Fibroblast of upper back skin (primary cell): ENCODE results near the gene TGM2.
A peak's percentile ranks its signal among the peaks of the same experiment; 100 is the strongest.

ENCODE experiments used
- DNase-seq: peaks from one replicate; pipeline ENCODE4 v3.0.0-alpha.2; 2013

TGM2 gene

DNA sequence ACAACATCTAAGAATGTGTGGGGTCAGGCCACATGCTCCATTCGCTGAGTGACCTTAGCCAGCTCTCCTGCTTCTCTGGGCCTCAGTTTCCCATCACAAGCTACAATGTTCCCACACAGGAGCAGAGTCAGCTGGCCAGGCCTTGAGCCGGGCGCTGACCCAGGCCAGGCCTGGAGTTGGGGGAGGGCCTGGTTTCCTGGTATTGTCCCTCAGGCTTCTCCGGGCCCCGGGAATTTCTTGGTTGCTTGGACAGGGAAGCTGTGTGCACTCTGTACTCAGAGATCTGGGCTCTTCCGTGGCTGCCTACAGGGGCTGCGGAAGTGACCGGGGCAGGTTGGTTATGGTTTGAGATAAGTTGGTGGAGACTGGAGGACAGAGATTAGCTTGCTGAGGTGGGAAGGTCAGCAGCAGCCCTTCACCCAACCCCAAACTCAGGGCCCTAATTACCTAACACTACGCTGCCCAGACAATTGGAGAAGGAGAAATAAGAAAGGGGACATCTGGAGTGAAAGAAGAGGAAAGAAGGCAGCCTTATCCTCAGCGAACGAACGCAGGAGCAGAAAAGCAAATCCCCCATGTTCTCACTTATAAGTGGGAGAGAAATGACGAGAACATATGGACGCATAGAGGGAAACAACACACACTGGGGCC is 6.2 kb downstream of the TGM2 start:
- no peak for DNase-seq

DNA sequence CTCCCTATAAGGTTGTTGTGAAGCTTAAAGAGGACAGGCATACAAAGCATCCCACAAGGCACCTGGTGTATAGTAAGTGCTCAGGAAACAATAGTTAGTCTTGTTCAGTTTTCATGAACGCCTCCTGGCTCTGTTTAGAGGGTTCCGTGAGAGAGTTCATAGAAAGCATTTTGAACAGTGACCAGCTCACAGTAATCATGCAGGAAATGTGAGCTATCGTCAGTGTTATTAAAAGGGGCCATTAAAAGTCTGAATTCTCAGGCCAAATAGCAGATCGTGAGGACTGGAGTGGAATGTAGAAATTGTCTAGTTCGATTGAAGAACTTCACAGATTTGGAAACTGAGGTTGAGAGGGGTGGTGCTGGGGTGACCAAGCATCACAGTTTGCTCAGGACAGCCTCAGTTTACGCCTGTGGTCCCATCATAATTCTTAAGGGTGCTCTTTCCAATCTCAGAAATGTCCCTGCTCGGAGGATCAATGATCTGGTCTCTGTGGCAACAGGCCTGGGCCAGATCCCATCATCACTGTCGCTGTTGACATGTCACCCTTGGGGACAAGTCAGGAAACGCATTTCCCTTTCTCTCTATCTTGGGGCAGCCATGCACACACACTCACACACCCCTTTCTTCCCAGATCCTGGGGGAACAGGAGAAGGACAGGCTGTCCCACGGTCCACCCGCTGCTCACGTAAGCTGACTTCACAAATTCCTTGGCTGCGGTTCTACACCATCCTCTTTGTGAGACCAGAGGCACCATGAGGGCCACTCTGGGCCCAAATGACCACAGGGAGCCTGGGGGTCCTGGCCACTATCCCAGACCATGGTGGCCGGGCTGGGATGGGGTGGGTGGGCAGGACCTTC is 7.2 kb downstream of the TGM2 start:
- no peak for DNase-seq

DNA sequence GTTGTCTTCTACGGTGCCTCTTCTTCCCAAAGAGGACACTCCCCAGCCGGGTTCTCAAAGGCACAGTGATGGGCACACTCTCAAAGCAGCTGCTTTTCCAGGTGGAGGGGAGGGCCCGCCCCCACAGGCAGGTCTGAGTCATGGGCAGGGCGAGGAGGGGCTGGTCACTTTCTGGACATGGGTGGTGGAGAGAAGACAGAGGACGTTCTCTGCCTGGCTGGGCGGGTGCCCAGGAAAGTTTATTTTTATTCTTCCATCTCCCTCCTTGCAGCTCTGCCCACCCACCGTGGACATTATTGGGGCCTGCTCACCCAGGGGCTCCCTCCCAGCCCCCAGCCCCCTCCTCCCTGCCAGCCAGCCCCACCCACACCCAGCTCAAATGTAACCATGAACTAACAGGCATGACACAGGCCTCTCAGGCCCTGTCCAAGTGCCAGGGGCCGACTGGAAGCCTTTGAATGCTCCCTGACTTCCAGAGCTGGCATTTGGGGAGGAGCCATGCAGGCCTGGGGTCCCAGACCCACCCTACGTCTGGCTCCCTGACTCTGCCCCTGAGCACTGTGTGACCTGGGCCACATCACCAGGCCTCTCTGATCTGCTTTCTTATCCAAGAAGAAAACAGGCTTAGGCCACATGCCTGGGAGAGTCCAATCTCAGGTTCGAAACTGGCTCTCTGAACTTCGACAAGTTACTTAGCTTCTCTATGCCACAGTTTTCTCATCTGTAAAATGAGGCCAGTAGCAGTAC is 8.0 kb downstream of the TGM2 start:
- no peak for DNase-seq

DNA sequence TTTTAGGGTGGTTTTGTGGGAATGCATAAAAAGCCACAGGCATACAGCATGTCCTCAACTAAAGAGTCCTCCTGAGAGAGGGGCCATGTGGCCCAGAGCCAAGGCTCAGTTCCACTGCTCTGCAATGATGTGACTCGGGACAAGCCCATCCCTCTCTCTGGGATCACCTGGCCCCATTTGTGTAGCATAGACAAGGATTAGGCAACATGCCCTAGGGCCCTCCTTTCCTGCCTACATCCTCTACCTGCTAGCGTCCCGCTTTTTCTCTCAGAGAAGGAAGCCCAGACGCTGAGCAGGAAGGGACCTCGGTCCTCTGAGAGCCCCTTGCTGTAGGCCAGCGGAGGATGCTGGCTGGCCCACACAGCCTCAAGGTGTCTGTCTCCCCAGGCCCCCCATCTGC is 8.8 kb downstream of the TGM2 start:
- DNase-seq: no peak

DNA sequence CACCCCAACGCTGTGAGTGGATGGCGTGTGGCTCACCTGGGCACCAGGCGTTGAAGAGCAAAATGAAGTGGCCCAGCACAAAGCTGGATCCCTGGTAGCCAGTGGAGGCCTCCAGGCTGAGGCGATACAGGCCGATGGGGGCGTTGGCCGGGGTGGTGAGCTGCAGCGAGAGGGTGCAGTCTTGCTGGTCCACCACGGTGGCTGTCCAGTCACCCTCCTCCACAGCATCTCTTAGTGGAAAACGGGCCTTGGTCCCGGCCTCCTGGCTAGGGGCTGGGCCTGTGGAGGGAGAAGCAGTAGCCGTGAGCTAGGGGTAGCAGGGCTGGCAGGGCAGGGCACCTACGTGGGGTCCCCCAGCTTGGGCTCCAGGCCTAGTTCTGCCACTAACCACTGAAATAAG is 9.3 kb downstream of the TGM2 start:
- DNase-seq: no peak

DNA sequence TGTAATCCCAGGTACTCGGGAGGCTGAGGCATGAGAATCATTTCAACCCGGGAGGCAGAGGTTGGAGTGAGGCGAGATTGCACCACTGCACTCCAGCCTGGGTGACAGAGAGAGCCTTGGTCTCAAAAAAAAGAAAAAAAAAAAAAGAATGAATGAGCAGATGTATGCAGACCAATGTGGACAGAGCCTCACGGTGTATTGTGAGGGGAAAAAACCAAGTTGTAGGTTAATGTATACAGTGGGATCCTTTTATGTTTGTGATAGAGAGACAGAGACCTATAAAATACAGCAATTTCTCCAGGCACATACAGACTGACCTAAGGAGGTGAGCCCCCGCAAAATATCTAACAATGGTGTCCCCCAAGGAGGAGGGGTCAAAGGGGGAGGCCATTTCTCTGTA is 11.7 kb downstream of the TGM2 start:
- no peak for DNase-seq

DNA sequence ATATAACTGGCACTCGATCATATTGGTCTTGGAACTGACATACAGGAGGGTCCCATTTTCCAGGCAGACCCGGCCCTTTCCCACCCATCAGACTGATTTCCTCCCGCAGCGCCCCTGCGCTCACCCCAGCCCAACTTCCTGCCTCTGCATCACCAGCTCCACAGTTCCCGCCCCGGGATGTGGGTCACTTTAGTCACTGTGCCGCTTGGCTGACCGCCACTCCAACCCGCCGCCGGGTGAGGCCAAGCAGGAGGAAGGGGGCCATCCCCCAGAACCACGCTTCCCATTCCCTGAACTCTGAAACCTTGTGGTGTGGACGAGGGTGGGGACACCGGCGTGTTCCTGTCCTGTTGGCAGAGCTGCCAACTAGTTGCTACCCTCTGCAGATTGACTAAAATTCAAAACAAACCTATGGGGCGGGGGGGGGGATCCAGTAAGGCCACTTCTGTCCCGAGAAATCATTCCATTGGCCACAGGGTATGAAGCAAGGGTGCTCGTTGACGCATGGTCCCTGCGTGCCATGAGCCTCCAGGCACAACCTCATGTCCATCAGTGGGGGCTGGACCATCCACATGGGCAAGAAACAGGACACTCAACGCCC is 12.3 kb downstream of the TGM2 start:
- no peak for DNase-seq

DNA sequence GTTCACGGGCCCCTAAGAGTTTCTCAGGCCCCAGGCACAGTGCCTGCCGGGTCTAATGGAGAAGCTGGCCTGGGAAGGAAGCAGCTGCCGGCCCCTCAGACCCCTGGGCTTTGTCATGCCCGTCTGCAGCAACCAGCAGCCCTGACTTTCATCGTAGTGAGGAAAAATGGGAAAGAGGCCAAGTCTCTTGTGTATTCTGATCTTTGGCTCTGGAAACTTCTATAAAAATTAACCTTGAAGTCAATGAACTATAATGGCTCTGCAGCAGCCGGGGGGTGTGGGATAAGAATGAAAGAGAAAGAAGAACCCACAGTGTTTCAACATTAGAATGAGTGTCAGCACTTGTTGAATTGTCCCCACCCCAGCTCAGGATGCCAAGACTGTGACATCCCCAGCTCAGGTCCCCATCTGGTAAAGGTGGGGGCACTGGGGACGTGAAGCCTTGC is 12.9 kb downstream of the TGM2 start:
- peak; percentile 31 for DNase-seq

DNA sequence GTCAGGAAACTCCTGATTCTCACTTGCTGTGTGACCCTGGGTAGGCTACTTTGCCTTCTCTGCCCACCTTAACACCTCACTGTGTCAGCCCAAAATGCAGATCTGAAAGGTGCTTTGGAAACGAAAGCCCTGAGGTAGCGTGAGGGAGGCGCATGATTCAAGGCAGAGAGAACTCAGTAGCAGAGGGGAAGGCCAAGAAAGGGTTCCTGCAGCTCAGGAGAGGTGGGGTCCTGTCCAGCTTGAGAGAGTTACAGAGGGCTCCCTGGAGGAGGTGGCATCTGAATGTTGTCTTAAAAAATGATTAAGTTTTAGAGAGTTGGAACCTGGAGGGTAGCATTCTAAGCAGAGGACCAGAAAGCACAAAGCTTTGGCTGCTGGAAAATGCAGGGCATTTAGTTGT is 13.6 kb downstream of the TGM2 start:
- no peak for DNase-seq

DNA sequence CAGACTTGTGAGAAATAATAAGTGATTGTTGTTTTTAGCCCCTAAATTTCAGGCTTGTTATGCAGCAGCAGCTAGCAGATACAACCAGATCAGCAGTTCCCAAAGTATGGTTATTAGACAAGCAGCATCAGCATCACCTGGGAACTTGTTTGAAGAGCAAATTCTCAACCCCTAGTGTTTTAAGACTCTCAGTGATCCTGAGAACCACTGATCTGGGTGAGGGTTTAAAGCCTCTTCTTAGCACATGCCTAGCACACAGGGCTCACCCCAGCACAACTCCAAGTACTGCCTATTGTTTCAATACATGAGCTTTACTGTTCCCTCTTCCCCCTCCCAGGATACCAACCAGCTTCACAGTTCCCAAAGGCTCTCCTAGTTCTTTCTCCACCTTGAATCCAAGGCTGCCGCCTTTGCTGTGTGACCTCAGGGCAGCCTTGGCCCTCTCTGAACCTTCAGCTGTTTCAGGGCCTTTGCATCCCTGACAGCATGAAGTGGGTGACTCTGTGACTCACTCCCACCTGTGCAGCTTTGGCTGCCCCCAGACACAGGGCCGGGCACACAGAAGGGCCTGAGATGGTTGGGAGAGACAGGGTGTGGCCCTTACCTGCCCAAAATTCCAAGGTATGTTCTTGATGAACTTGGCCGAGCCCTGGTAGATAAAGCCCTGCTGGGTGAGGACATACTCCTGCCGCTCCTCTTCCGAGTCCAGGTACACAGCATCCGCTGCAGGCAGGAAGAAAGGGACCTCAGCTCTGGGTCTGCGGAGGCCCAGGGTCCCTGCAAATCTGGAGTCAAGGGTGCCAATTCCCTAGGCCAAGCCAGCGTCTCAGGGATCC is 14.5 kb downstream of the TGM2 start:
- no peak for DNase-seq

DNA sequence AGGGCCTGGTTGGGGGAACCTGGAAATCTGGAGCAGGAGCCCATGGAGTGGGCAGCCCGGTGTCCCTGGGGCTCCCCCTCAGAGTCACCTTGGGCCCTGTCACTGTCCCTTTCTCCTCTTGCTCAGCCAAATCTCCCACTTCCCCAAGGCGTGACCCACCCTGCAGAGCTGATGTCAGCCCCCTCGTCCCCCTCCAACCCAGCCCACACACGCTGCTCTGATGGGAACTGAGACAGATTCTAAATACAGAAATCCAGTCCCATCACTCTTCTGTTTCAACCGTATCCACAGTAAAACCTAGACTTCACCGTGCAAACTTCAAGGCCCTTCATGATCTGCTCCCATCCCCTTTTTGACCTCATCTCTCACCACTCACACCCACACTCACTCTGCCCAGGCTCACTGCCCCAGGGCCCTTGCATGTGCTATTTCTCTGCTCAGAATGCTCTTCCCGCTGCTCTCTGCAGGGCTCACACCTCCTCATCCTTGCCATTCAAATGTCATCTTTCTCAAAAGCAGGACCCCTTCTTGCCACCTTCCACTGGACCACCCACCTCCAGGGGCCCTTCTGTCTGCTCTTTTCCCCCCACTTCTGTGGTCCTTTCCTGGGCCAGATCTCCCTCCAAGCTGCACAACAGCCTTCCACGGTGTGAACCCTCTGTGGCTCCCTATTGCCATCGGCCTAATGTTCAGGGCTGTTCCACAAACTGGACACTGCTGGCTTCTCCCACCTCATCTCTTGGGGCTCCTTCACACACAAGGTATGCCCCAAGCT is 16.6 kb downstream of the TGM2 start:
- DNase-seq: no peak

DNA sequence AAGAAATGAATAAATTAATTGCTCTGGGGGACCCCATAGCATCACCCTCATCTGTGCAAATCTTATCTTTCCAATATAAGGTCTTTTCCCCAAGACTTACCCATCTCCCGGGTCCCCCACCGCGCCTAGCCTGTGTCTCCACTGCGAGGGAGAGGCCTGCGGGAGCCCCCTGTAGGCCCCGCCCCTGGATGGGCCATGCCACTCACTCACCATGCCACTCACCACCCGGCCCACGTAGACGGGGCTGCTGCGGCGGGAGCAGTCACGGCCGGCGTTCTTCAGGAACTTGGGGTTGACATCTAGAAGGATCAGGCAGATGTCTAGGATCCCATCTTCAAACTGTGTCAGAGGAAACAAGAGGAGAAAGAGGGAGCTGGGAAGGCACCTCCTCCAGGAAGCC is 17.3 kb downstream of the TGM2 start:
- DNase-seq: no peak

DNA sequence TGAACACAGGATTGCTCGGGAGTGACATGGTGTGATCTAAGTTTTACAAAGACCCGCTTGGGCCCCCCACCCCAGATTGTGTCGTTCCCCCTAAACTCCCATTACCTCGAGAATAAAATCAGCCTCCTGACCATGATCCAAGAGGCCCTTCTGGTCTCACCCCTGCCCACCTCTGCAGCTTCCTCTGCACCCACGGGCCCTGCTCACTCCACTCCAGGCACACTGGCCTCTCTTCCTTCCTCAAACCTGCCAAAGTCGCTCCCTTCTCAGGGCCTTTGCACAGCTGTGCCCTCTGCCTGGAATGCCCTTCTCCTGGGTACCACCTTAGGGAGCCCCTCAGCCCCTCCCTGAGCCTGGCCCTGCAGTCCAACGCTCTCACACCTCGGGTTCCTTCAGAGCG is 17.9 kb downstream of the TGM2 start:
- no peak for DNase-seq

DNA sequence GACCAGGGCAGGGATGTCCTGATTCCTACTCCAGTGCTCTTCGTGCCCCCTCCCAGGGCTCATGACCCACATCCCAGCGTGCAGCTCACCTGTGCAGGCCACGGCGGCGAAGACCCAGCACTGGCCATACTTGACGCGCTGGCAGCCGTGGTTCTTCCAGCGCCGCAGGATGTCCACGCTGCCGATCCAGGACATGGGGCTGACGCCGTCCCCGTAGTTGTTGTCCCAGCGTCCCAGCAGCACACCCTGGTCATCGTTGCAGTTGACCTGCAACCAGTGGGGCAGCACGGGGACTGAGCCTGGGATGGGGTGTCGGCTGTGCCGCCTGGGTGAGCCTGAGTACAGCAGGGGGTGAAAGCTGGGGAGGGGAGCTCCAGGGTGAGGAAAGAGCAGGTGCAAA is 18.4 kb downstream of the TGM2 start:
- no peak for DNase-seq

DNA sequence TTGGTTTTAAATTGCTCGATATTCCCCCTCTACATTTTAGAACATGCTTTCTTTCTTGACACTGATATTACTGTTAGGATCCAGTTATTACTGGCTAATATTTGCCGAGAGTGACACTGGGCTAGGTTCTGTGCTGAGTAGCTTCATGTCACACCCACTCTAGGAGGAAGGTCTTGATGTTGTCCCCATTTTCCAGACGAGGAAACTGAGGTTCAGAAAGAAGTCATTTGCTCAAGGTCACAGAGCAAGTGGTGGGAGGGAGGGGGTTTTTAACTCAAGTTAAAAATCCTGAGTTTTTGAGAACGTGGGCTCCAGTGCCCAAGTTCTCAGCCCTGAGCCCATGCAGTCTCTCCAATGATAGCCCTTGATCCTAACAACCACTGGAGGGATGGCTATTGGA is 18.9 kb downstream of the TGM2 start:
- DNase-seq: no peak

DNA sequence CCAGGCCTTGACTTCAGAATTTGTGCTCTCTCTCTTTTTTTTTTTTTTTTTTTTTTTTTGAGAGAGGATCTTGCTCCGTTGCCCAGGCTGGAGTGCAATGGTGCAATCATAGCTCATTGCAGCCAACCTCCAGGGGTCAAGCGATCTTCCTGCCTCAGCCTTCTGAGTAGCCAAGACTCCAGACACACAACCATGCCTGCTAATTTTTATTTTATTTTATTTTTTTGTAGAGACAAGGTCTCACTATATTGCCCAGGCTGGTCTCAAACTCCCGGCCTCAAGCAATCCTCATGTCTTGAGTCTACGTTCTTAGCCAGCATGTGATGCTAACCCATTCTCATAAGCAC is 19.4 kb downstream of the TGM2 start:
- DNase-seq: no peak

DNA sequence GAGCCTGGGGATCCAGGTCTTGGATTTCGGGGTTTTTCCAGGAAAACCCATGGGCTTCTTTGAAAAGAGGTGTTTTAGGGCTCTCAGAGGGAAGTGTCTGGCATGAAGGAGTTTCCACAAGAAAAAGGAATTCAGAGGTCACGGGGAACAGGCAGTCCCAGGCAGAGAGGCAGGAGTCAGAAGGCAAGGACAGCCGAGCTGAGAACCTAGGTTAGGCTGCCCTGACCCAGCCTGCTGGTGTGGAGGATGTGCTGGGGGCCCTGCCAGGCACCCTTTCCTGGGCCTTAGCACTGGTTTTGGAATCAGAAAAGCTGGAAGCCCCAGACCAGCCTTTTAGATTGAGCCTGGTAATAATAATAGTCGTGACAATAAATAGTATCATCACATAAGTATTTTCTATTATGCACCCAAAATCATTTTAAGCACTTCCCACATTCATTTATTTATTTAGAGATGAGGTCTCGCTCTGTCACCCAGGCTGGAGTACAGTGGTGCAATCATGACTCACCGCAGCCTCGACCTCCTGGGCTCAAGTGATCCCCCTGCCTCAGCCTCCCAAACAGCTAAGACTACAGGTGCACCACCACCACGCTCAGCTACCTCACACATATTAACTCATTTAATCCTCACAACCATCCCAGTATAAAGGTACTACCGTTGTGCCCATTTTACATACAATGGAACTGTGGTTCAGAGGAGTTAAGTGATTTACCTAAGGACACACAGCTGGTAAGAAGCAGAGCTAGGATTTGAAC is 19.9 kb downstream of the TGM2 start:
- no peak for DNase-seq

DNA sequence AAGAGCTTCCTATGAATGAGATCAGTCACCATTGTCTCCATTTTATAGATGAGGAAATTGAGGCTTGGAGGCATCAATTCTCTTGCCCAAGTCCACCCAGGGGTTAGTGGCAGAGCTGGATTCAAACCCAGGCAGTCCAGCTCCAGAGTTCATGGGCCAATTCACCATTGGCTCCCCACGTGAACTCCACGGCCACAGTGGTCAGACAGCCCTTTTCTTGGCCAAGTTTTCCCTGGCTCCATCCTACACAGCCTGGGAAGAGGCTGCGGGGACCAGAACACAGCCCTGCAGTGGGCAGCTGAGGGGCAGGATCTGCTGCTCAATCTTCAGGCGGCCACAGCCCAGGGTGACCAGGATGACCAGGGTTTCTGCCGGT is 20.5 kb downstream of the TGM2 start:
- no peak for DNase-seq

DNA sequence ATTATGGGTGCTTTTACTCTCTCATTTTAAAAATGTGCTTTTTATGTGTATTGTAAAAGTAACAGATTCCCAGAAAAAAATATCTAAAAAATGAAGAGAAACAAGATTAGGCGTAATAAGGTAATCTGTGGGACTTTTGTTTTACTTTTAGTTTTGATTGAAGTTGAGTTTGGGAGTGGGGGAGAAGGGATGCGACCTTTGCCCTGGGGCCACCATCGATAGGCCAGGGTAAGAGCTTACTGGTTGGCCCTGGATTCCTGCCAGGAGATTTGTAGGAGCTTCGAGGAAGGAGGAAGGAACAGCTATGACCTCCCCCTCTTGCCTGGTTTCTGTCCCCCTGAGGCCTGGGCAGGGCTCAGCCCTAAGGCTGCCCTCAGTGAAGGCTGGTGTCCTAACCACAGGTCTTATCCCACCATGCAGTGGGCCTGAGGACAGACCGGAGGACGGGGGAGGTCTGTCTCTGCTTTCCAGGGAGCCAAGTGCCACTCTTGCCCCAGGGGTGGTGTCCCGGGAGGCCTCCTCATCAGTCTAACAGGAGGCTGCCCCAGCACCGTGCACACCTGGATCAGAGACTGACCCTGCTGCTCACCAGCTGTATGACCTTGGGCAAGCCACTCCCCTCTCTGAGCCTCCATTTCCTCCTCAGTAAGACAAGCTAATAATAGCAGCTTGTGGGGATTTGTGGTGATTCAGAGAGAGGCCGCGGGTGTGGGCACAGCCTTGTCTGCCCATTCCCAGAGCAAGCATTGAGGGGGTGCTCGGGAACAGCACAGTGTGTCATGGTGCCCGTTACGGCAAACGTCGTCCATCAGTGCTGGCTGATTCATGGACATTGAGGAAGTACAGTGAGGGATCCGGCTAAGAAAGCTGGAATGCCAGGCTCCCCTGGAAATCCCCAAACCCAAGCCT is 21.2 kb downstream of the TGM2 start:
- peak; percentile 61 for DNase-seq

DNA sequence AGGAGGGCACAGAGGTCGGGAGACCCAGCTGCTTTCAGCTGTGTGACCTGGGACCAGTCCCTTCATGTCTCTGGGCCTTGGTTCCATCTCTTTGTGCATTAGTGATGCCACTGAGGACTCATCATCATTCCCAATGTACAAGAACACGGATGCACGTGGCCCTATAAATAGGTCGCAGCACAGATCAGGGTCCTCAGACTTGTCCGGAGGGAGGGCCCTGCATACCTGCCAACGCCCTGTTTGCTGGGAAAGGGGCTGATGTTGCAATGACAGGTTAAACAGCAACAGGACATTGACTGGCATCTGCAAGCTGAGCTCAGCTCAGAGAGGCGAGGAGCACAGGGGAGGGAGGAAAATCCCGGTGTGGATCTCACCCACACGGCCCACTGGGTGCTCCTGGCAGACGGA is 21.8 kb downstream of the TGM2 start:
- DNase-seq: no peak
